ENCODE data around the gene ZNF808. TPM values are rescaled to one million over a fixed set of nuclear protein-coding genes. Genes with fewer than 3 reads are reported as not detected.

ZNF808 gene
- total and polyA plus RNA-seq, 9 of the 15 experiments (the other 6 are each of a cell fraction or from before 2014, with no cell fraction given) = 3.1 to 20.1 (median 10.9) TPM

DNA sequence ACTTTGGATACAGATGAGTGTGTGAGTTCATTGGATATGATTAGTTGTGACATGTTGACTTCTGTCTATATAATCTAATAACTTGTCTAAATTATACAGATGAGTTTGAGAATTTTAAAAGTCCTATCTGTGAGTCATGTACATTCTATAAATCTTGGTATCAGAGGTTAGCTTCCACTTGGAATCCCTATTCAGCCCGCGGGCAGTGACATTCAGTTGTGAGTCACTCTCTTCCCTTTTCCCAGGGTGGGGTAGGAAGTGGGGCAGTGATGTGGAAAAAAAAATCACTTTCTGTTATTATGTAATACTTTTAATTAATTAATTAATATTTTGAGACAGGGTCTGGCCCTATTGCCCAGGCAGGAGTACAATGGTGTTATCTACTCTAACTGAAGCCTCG lies 33.0 kb upstream of the ZNF808 start:
- CTCF ChIA-PET (ENCODE audit: low intra/inter-chr PET ratio) = no interaction called here
- H3K9me1 ChIP-seq (ENCODE audit: control insufficient read depth, insufficient read depth, low read length) = no peaks in the 10 kb centered on the region
- H3K4me1 ChIP-seq (replicated peaks in 1 of 2; ENCODE audit: control insufficient read depth in 2 of 2, insufficient read depth in 2 of 2, low read length in 2 of 2) = peaks cover 0 to 8% of the 10 kb centered on the region in 2 experiments; a peak in 2 of 5 replicates
- no peaks in the 10 kb centered on the region for H4K20me1 ChIP-seq (replicated peaks; ENCODE audit: control insufficient read depth, insufficient read depth, low read length)
- no peak overlapping the region for H3K4me3 ChIP-seq
- H3K9me3 ChIP-seq (replicated peaks; ENCODE audit: control insufficient read depth, insufficient read depth, low read depth, low read length) = no peaks in the 10 kb centered on the region
- no peak overlapping the region for H2AFZ ChIP-seq (ENCODE audit: low read depth, low read length)
- TF ChIP-seq ZNF3 (CRISPR knock-in tag; IDR thresholded peaks at IDR 0.05) = no peak
- 0% methylated on average over 3 of the region's 3 CpGs for WGBS (ENCODE audit: insufficient coverage, low coverage, missing lambda C conversion rate)
- FAIRE-seq (no peak), ATAC-seq (no peak), DNase-seq (ENCODE audit: extremely low read depth in 1 of 4, low spot score in 3 of 4) (no peak)
- intact Hi-C loops (cut with micrococcal nuclease) (no loop called here), in situ Hi-C loops (cut with MboI) (no loop called here)
- no TSS peak for BruUV-seq (replicated peaks)
- no peaks in the 10 kb centered on the region for H3K36me3 ChIP-seq (ENCODE audit: control insufficient read depth, insufficient read depth, low read length)
- no peak overlapping the region for H3K9ac ChIP-seq (ENCODE audit: insufficient read depth in 1 of 2, low read depth in 2 of 2, low read length in 2 of 2)
- no peak overlapping the region for H3K27ac ChIP-seq (ENCODE audit: extremely low read depth, low read depth, low read length)
- POLR2A ChIA-PET = no interaction called here
- no peak overlapping the region for H3K4me2 ChIP-seq (ENCODE audit: insufficient read depth, low read length)
- H3K79me2 ChIP-seq (ENCODE audit: control insufficient read depth, insufficient read depth, low read length) = no peaks in the 10 kb centered on the region
- H3K27me3 ChIP-seq (ENCODE audit: control insufficient read depth in 2 of 2, insufficient read depth in 2 of 2, low read length in 2 of 2) = no peaks in the 10 kb centered on the region

DNA sequence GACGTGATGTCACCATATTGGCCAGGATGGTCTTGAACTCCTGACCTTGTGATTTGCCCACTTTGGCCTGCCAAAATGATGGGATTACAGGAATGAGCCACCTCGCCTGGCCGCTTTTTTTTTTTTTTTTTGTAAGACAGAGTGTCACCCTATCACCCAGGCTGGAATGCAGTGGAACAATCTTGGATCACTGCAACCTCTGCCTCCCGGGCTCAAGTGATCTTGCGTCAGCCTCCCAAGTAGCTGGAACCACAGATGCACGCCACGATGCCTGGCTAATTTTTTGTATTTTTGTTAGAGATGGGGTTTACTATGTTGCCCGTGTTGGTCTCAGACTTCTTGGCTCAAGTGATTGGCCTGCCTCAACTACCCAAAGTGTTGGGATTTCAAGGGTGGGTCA lies 28.9 kb upstream of the ZNF808 start:
- CTCF ChIA-PET (ENCODE audit: low intra/inter-chr PET ratio) = no interaction called here
- Histone ChIP-seq H3K27ac (ENCODE audit: extremely low read depth, low read depth, low read length) (no peak overlapping the region), H3K79me2 (ENCODE audit: control insufficient read depth, insufficient read depth, low read length) (no peaks in the 10 kb centered on the region), H3K4me3 (no peak overlapping the region), H3K27me3 (ENCODE audit: control insufficient read depth in 2 of 2, insufficient read depth in 2 of 2, low read length in 2 of 2) (no peaks in the 10 kb centered on the region), H3K4me2 (ENCODE audit: insufficient read depth, low read length) (no peak overlapping the region), H3K4me1 (replicated peaks in 1 of 2; ENCODE audit: control insufficient read depth in 2 of 2, insufficient read depth in 2 of 2, low read length in 2 of 2) (no peaks in the 10 kb centered on the region), H3K36me3 (ENCODE audit: control insufficient read depth, insufficient read depth, low read length) (no peaks in the 10 kb centered on the region), H2AFZ (ENCODE audit: low read depth, low read length) (no peak overlapping the region), H3K9me3 (replicated peaks; ENCODE audit: control insufficient read depth, insufficient read depth, low read depth, low read length) (no peaks in the 10 kb centered on the region), H3K9ac (ENCODE audit: insufficient read depth in 1 of 2, low read depth in 2 of 2, low read length in 2 of 2) (no peak overlapping the region), H4K20me1 (replicated peaks; ENCODE audit: control insufficient read depth, insufficient read depth, low read length) (no peaks in the 10 kb centered on the region), H3K9me1 (ENCODE audit: control insufficient read depth, insufficient read depth, low read length) (no peaks in the 10 kb centered on the region)
- POLR2A ChIA-PET = interaction anchor here (0.8 kb wide), 1 partner anchor 280 kb away, joined by 4 read pairs; no protein-coding TSS in a partner anchor
- no peak for FAIRE-seq
- intact Hi-C loops (cut with micrococcal nuclease) = no loop called here
- no peak for DNase-seq (ENCODE audit: extremely low read depth in 1 of 4, low spot score in 3 of 4)
- no peak for TF ChIP-seq IFI16 (CRISPR knock-in tag; IDR thresholded peaks at IDR 0.05)
- no peak for TF ChIP-seq FOXM1 (IDR thresholded peaks at IDR 0.05; ENCODE audit: low read depth)
- no peak for TF ChIP-seq FOXM1 (CRISPR knock-in tag; IDR thresholded peaks at IDR 0.05; ENCODE audit: low read depth)
- TF ChIP-seq CBX8 (IDR thresholded peaks at IDR 0.05; ENCODE audit: borderline replicate concordance, extremely low read depth, low read depth, low read length, poor library complexity, severe bottlenecking) = no peak
- no peak for TF ChIP-seq TAF7 (tag; IDR thresholded peaks at IDR 0.05)
- TF ChIP-seq, protein P1, sequence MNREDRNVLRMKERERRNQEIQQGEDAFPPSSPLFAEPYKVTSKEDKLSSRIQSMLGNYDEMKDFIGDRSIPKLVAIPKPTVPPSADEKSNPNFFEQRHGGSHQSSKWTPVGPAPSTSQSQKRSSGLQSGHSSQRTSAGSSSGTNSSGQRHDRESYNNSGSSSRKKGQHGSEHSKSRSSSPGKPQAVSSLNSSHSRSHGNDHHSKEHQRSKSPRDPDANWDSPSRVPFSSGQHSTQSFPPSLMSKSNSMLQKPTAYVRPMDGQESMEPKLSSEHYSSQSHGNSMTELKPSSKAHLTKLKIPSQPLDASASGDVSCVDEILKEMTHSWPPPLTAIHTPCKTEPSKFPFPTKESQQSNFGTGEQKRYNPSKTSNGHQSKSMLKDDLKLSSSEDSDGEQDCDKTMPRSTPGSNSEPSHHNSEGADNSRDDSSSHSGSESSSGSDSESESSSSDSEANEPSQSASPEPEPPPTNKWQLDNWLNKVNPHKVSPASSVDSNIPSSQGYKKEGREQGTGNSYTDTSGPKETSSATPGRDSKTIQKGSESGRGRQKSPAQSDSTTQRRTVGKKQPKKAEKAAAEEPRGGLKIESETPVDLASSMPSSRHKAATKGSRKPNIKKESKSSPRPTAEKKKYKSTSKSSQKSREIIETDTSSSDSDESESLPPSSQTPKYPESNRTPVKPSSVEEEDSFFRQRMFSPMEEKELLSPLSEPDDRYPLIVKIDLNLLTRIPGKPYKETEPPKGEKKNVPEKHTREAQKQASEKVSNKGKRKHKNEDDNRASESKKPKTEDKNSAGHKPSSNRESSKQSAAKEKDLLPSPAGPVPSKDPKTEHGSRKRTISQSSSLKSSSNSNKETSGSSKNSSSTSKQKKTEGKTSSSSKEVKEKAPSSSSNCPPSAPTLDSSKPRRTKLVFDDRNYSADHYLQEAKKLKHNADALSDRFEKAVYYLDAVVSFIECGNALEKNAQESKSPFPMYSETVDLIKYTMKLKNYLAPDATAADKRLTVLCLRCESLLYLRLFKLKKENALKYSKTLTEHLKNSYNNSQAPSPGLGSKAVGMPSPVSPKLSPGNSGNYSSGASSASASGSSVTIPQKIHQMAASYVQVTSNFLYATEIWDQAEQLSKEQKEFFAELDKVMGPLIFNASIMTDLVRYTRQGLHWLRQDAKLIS (CRISPR knock-in tag; IDR thresholded peaks at IDR 0.05) = no peak
- TF ChIP-seq POLR2G (IDR thresholded peaks at IDR 0.05; ENCODE audit: low read depth, low read length) = no peak
- in situ Hi-C loops (cut with MboI) = no loop called here
- no peak for ATAC-seq
- 4% methylated on average over 7 of the region's 8 CpGs for WGBS (ENCODE audit: insufficient coverage, low coverage, missing lambda C conversion rate)
- BruUV-seq (replicated peaks) = no TSS peak
